MM.1S (cell line): ENCODE results near the gene PLA2G3.

Experiments
- CTCF ChIP-seq: fragments of 300-600 bp; sonication (generic); IDR thresholded peaks from 2 replicates; pipeline ENCODE4 v1.5.1; 2016; ENCODE audit warnings: antibody characterized with exemption, low read length, mixed read lengths
- EZH2phosphoT487 ChIP-seq: fragments of 300-600 bp; sonication (generic); IDR thresholded peaks from 2 replicates; pipeline ENCODE4 v1.6.1; 2018; ENCODE audit warnings: antibody characterized with exemption, low read length

- TF ChIP-seq CTCF, result no peak
- no peak for TF ChIP-seq EZH2phosphoT487
Measured at GRCh38 chr22:31086703-31087330, 53.5 kb downstream of the PLA2G3 start.
